ENCODE measurements around the gene HTR1D. TPM values are rescaled to one million over a fixed set of nuclear protein-coding genes. Genes with fewer than 3 reads are reported as not detected.

HTR1D gene
- total and polyA plus RNA-seq, 10 donors: 0.13 TPM; not detected in 9

- H3K27ac ChIP-seq: no peak overlapping the region
- H3K9me3 ChIP-seq: no peaks in the 10 kb centered on the region
- no peaks in the 10 kb centered on the region for H3K27me3 ChIP-seq (replicated peaks in 1 of 7)
- intact Hi-C loops (cut with DNase I; ENCODE audit: low total_unique reads): no loop called here
- peaks cover 10 to 84% (median 57%) of the 10 kb centered on the region in 6 donors for H3K4me1 ChIP-seq
- 36 to 65% (median 48%) methylated on average over 3 of the region's 3 CpGs for WGBS, 5 donors
- H3K4me3 ChIP-seq: no peak overlapping the region
- H3K36me3 ChIP-seq: no peaks in the 10 kb centered on the region
- DNase-seq: no peak
- TF ChIP-seq POLR2A (IDR thresholded peaks at IDR 0.05) (no peak), POLR2AphosphoS5 (IDR thresholded peaks at IDR 0.05) (no peak), CTCF (IDR thresholded peaks at IDR 0.05 in 8 of 11, conservative IDR thresholded peaks at IDR 0.05 in 3 of 11) (no peak)
Measured at GRCh38 chr1:23163395-23163794, 53.9 kb downstream of the HTR1D start.

- DNase-seq: no peak
- no peak overlapping the region for H3K27ac ChIP-seq
- no peaks in the 10 kb centered on the region for H3K9me3 ChIP-seq
- WGBS, 5 donors: 76 to 90% (median 86%) methylated on average over 5 of the region's 5 CpGs
- TF ChIP-seq POLR2AphosphoS5 (IDR thresholded peaks at IDR 0.05): no peak
- no peak for TF ChIP-seq CTCF (IDR thresholded peaks at IDR 0.05 in 8 of 11, conservative IDR thresholded peaks at IDR 0.05 in 3 of 11)
- TF ChIP-seq POLR2A (IDR thresholded peaks at IDR 0.05): no peak
- no peaks in the 10 kb centered on the region for H3K36me3 ChIP-seq
- intact Hi-C loops (cut with DNase I; ENCODE audit: low total_unique reads): no loop called here
- H3K4me1 ChIP-seq: peaks cover 4 to 85% (median 47%) of the 10 kb centered on the region in 6 donors
- H3K4me3 ChIP-seq: no peak overlapping the region
- no peaks in the 10 kb centered on the region for H3K27me3 ChIP-seq (replicated peaks in 1 of 7)
Measured at GRCh38 chr1:23159963-23160877, 57.1 kb downstream of the HTR1D start.

- WGBS, 5 donors: 93 to 97% (median 95%) methylated on average over 4 of the region's 4 CpGs
- H3K36me3 ChIP-seq: no peaks in the 10 kb centered on the region
- no peaks in the 10 kb centered on the region for H3K9me3 ChIP-seq
- H3K4me1 ChIP-seq: peaks cover 0 to 58% (median 34%) of the 10 kb centered on the region in 6 donors
- no peak for DNase-seq
- no peak overlapping the region for H3K4me3 ChIP-seq
- intact Hi-C loops (cut with DNase I; ENCODE audit: low total_unique reads): no loop called here
- TF ChIP-seq CTCF (IDR thresholded peaks at IDR 0.05 in 8 of 11, conservative IDR thresholded peaks at IDR 0.05 in 3 of 11): no peak
- TF ChIP-seq POLR2A (IDR thresholded peaks at IDR 0.05): no peak
- no peak for TF ChIP-seq POLR2AphosphoS5 (IDR thresholded peaks at IDR 0.05)
- no peaks in the 10 kb centered on the region for H3K27me3 ChIP-seq (replicated peaks in 1 of 7)
- no peak overlapping the region for H3K27ac ChIP-seq
Measured at GRCh38 chr1:23156940-23157339, 60.4 kb downstream of the HTR1D start.

GRCh38 chr1:23152966-23153684 lies 64.2 kb downstream of the HTR1D start:
- Histone ChIP-seq H3K27ac (no peak overlapping the region), H3K36me3 (no peaks in the 10 kb centered on the region), H3K9me3 (no peaks in the 10 kb centered on the region), H3K27me3 (replicated peaks in 1 of 7) (no peaks in the 10 kb centered on the region), H3K4me3 (no peak overlapping the region), H3K4me1 (peaks cover 5 to 45% (median 25%) of the 10 kb centered on the region in 6 donors)
- no peak for TF ChIP-seq POLR2A (IDR thresholded peaks at IDR 0.05)
- no peak for TF ChIP-seq CTCF (IDR thresholded peaks at IDR 0.05 in 8 of 11, conservative IDR thresholded peaks at IDR 0.05 in 3 of 11)
- no peak for TF ChIP-seq POLR2AphosphoS5 (IDR thresholded peaks at IDR 0.05)
- 80 to 87% (median 82%) methylated on average over 1 of the region's 1 CpG for WGBS, 5 donors
- no peak for DNase-seq
- intact Hi-C loops (cut with DNase I; ENCODE audit: low total_unique reads): no loop called here
